Activated B cell treated with CpG ODN at 0.5 μM for 24 hours (primary cell): Measurements from ENCODE around the gene ZNF556. TPM values are rescaled to one million over a fixed set of nuclear protein-coding genes. Genes with fewer than 3 reads are reported as not detected.

ENCODE experiments used
- ATAC-seq: fragments of 200-7000 bp; cut with Tn5 transposase; one replicate; pipeline ENCODE4 v1.10.0; 2021; ENCODE audit warnings: low read depth, mild to moderate bottlenecking, moderate library complexity
- CTCF ChIA-PET: fragments of 350-600 bp; sonication (Branson Sonifier 250); formaldehyde crosslinking; loops from one replicate; lab custom pipeline; 2021; ENCODE audit warnings: antibody characterized with exemption; lab: Charles Lee
- POLR2A ChIA-PET: fragments of 350-600 bp; sonication (Branson Sonifier 250); formaldehyde crosslinking; loops from one replicate; lab custom pipeline; 2021; ENCODE audit warnings: antibody characterized with exemption; lab: Charles Lee
- DNase-seq: peaks from one replicate; pipeline ENCODE4 v3.0.0; 2022
- H3K27ac Mint-ChIP-seq: one replicate; pipeline ENCODE4 v1.8.0; 2020; ENCODE audit warnings: mixed read lengths
- H3K27me3 Mint-ChIP-seq: one replicate; pipeline ENCODE4 v1.8.0; 2021; ENCODE audit warnings: mixed read lengths
- H3K36me3 Mint-ChIP-seq: one replicate; pipeline ENCODE4 v1.8.0; 2021; ENCODE audit warnings: low read depth, mixed read lengths
- H3K4me1 Mint-ChIP-seq: one replicate; pipeline ENCODE4 v1.8.0; 2021; ENCODE audit warnings: mixed read lengths
- H3K4me3 Mint-ChIP-seq: one replicate; pipeline ENCODE4 v1.8.0; 2020; ENCODE audit warnings: mild to moderate bottlenecking, mixed read lengths
- H3K9me3 Mint-ChIP-seq: one replicate; pipeline ENCODE4 v1.8.0; 2020; ENCODE audit warnings: mixed read lengths
- CTCF ChIP-seq: fragments of 200-600 bp; IDR thresholded peaks from one replicate; pipeline ENCODE4 v1.8.0; 2022; ENCODE audit warnings: antibody characterized with exemption, mild to moderate bottlenecking
- intact Hi-C: fragments of 100-400 bp; cut with micrococcal nuclease; formaldehyde crosslinking; loops from one replicate; pipeline ENCODE4 v1.15.1; 2024
- total RNA-seq: library from RNA; stranded (reverse); gene quantifications from 2 replicates; pipeline ENCODE4 v1.2.3, GENCODE V29; 2022

ZNF556 gene
- total RNA-seq, 1 donor from 2014 or later, result not detected

GRCh38 chr19:2877398-2878331 lies 10.5 kb downstream of the ZNF556 start:
- no peaks in the 10 kb centered on the region for H3K36me3 Mint-ChIP-seq
- no peaks in the 10 kb centered on the region for H3K4me1 Mint-ChIP-seq
- no peak overlapping the region for H3K27ac Mint-ChIP-seq
- no peak for TF ChIP-seq CTCF
- DNase-seq, result no peak
- CTCF ChIA-PET, result no interaction called here
- peaks cover 12% of the 10 kb centered on the region for H3K9me3 Mint-ChIP-seq
- POLR2A ChIA-PET, result no interaction called here
- no peak overlapping the region for H3K4me3 Mint-ChIP-seq
- ATAC-seq, result no peak
- H3K27me3 Mint-ChIP-seq, result no peaks in the 10 kb centered on the region
- intact Hi-C loops, result no loop called here

GRCh38 chr19:2883686-2884439 lies 16.7 kb downstream of the ZNF556 start:
- peaks cover 18% of the 10 kb centered on the region for H3K4me1 Mint-ChIP-seq
- ChIA-PET POLR2A (no interaction called here), CTCF (no interaction called here)
- no peaks in the 10 kb centered on the region for H3K27me3 Mint-ChIP-seq
- intact Hi-C loops, result no loop called here
- ATAC-seq, result no peak
- H3K9me3 Mint-ChIP-seq, result peaks cover 3% of the 10 kb centered on the region
- no peak overlapping the region for H3K27ac Mint-ChIP-seq
- no peak overlapping the region for H3K4me3 Mint-ChIP-seq
- TF ChIP-seq CTCF, result no peak
- no peaks in the 10 kb centered on the region for H3K36me3 Mint-ChIP-seq
- DNase-seq, result no peak

- ChIA-PET CTCF (no interaction called here), POLR2A (no interaction called here)
- Mint-ChIP-seq H3K36me3 (no peaks in the 10 kb centered on the region), H3K4me1 (peaks cover 20% of the 10 kb centered on the region), H3K27me3 (no peaks in the 10 kb centered on the region), H3K9me3 (no peaks in the 10 kb centered on the region), H3K4me3 (no peak overlapping the region), H3K27ac (no peak overlapping the region)
- ATAC-seq, result no peak
- no peak for TF ChIP-seq CTCF
- intact Hi-C loops, result loop anchor here (2.0 kb wide), 2 partner anchors 65 to 219 kb away; no protein-coding TSS in a partner anchor
- no peak for DNase-seq
Measured at GRCh38 chr19:2885736-2886135, 18.6 kb downstream of the ZNF556 start.

GRCh38 chr19:2887391-2887914 lies 20.3 kb downstream of the ZNF556 start:
- intact Hi-C loops, result loop anchor here (1.0 to 2.0 kb wide), 5 partner anchors 13 to 276 kb away; partner anchors contain the start of gene ZNF57
- peak; percentile 65 for ATAC-seq
- Mint-ChIP-seq H3K36me3 (no peaks in the 10 kb centered on the region), H3K4me1 (peaks cover 20% of the 10 kb centered on the region), H3K9me3 (no peaks in the 10 kb centered on the region), H3K27me3 (no peaks in the 10 kb centered on the region), H3K4me3 (peak overlapping the region; percentile 24), H3K27ac (peak overlapping the region; percentile 81)
- ChIA-PET CTCF (interaction anchor here (0.6 to 2.5 kb wide), 9 partner anchors 11 to 239 kb away, joined by 3 to 15 read pairs (median 4); partner anchors contain the start of gene ZNF57), POLR2A (interaction anchor here (0.6 to 3.5 kb wide), 5 partner anchors 13 to 239 kb away, joined by 3 to 17 read pairs (median 4); partner anchors contain the start of gene ZNF57)
- no peak for TF ChIP-seq CTCF
- DNase-seq, result peak; percentile 20
